Measurements from ENCODE around the gene LAMA3. TPM values are rescaled to one million over a fixed set of nuclear protein-coding genes. Genes with fewer than 3 reads are reported as not detected.
A peak's percentile ranks its signal among the peaks of the same experiment; 100 is the strongest.

Gene LAMA3
- total and polyA plus RNA-seq, 10 donors, result 1.3 to 7.1 (median 3.0) TPM

DNA sequence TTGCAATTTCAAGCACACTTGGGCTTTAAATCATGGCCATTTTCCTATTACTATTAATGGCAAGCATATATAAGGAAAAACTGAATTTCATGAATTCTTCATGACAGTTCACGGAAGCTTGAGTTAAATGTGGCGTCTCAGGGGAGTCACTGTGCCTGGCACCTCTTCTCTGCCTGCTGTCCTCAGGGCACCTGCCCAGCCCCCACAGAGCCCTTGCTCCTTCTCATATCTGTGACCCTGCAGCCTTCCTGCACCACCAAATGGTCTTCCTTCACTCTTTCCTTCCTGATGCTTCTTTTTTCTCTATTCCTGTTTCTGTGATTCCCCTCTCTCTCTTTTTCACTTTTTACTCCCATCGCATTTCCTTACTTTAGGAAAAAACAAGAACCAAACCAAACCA is 35.4 kb downstream of the LAMA3 start:
- no peak for DNase-seq
- 40 to 52% (median 45%) methylated on average over 3 of the region's 3 CpGs for WGBS, 5 donors
- H3K9me3 ChIP-seq, result no peaks in the 10 kb centered on the region
- no peak overlapping the region for H3K4me3 ChIP-seq
- TF ChIP-seq CTCF (IDR thresholded peaks at IDR 0.05 in 8 of 11, conservative IDR thresholded peaks at IDR 0.05 in 3 of 11) (no peak), POLR2AphosphoS5 (IDR thresholded peaks at IDR 0.05) (peak in 1 of 3 donors; percentile 9)
- H3K27ac ChIP-seq, result no peak overlapping the region
- intact Hi-C loops (cut with DNase I; ENCODE audit: low total_unique reads), result no loop called here
- peaks cover 0 to 3% (median 0%) of the 10 kb centered on the region in 7 donors for H3K27me3 ChIP-seq (replicated peaks in 1 of 7)
- no peaks in the 10 kb centered on the region for H3K36me3 ChIP-seq
- H3K4me1 ChIP-seq, result no peaks in the 10 kb centered on the region

DNA sequence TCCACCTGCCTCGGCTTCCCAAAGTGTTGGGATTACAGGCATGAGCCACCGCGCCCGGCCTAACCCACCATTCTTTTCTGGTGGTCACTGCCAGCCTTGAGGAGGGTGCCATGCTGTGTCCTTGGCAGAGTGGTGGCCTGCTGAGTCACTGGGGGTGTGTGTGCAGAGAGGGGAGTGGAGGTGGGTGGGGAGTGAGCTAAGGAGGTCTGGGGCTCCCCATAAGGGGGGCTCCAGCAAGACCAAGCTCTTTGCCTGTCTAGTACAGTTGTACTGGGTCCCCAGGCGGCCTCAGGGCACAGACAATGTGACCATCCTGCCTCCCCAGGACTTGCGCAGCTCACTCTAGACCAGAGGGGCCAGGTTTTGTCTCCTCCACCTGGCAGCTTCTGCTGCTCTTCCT is 36.1 kb downstream of the LAMA3 start:
- no peaks in the 10 kb centered on the region for H3K9me3 ChIP-seq
- intact Hi-C loops (cut with DNase I; ENCODE audit: low total_unique reads), result no loop called here
- no peak for TF ChIP-seq POLR2A (IDR thresholded peaks at IDR 0.05)
- no peak for TF ChIP-seq POLR2AphosphoS5 (IDR thresholded peaks at IDR 0.05)
- no peak for TF ChIP-seq CTCF (IDR thresholded peaks at IDR 0.05 in 8 of 11, conservative IDR thresholded peaks at IDR 0.05 in 3 of 11)
- peaks cover 0 to 3% (median 0%) of the 10 kb centered on the region in 7 donors for H3K27me3 ChIP-seq (replicated peaks in 1 of 7)
- H3K4me3 ChIP-seq, result no peak overlapping the region
- no peaks in the 10 kb centered on the region for H3K4me1 ChIP-seq
- H3K27ac ChIP-seq, result no peak overlapping the region
- WGBS, 5 donors, result 69 to 85% (median 76%) methylated on average over 6 of the region's 6 CpGs
- H3K36me3 ChIP-seq, result no peaks in the 10 kb centered on the region
- no peak for DNase-seq

GRCh38 chr18:23725827-23726661 is 36.8 kb downstream of the LAMA3 start:
- intact Hi-C loops (cut with DNase I; ENCODE audit: low total_unique reads), result no loop called here
- 88 to 95% (median 93%) methylated on average over 7 of the region's 7 CpGs for WGBS, 5 donors
- Histone ChIP-seq H3K4me3 (no peak overlapping the region), H3K36me3 (no peaks in the 10 kb centered on the region), H3K9me3 (no peaks in the 10 kb centered on the region), H3K4me1 (no peaks in the 10 kb centered on the region), H3K27ac (no peak overlapping the region), H3K27me3 (replicated peaks in 1 of 7) (peaks cover 0 to 3% (median 0%) of the 10 kb centered on the region in 7 donors)
- no peak for DNase-seq
- no peak for TF ChIP-seq POLR2AphosphoS5 (IDR thresholded peaks at IDR 0.05)
- no peak for TF ChIP-seq CTCF (IDR thresholded peaks at IDR 0.05 in 8 of 11, conservative IDR thresholded peaks at IDR 0.05 in 3 of 11)
- TF ChIP-seq POLR2A (IDR thresholded peaks at IDR 0.05), result no peak

- no peak for DNase-seq
- no peaks in the 10 kb centered on the region for H3K36me3 ChIP-seq
- no peak overlapping the region for H3K27ac ChIP-seq
- no peaks in the 10 kb centered on the region for H3K4me1 ChIP-seq
- no peak overlapping the region for H3K4me3 ChIP-seq
- 85 to 99% (median 93%) methylated on average over 6 of the region's 6 CpGs for WGBS, 5 donors
- intact Hi-C loops (cut with DNase I; ENCODE audit: low total_unique reads), result no loop called here
- H3K9me3 ChIP-seq, result no peaks in the 10 kb centered on the region
- TF ChIP-seq POLR2A (IDR thresholded peaks at IDR 0.05), result no peak
- no peak for TF ChIP-seq POLR2AphosphoS5 (IDR thresholded peaks at IDR 0.05)
- H3K27me3 ChIP-seq (replicated peaks in 1 of 7), result peaks cover 0 to 3% (median 0%) of the 10 kb centered on the region in 7 donors
Observed at GRCh38 chr18:23727707-23728493, 38.6 kb downstream of the LAMA3 start.

Measured in spleen (tissue), 11 donors.